Mucosa of rectum (tissue), 2 donors: ENCODE results near the gene OSBPL1A.
"Not testable (repeated sequence)": the region's sequence is repeated elsewhere in the genome, so short reads cannot be mapped to it uniquely, and the experiment has no call there.

Source experiments
- H3K27ac ChIP-seq, 2 donors: one replicate each; pipeline ENCODE4 v1.7.0; 2013; ENCODE audit warnings: inconsistent platforms in 2 of 2, low read depth in 2 of 2, low read length in 2 of 2
- H3K27me3 ChIP-seq, 2 donors: one replicate each; pipeline ENCODE4 v1.7.0; 2013; ENCODE audit warnings: low read length in 2 of 2; ENCODE audit not compliant: control insufficient read depth in 2 of 2, insufficient read depth in 2 of 2
- H3K36me3 ChIP-seq, 2 donors: one replicate each; pipeline ENCODE4 v1.7.0; 2013; ENCODE audit warnings: low read length in 2 of 2; ENCODE audit not compliant: control insufficient read depth in 2 of 2, insufficient read depth in 2 of 2
- H3K4me1 ChIP-seq, 2 donors: one replicate each; pipeline ENCODE4 v1.7.0; 2013; ENCODE audit warnings: low read length in 2 of 2, mild to moderate bottlenecking in 1 of 2; ENCODE audit not compliant: control insufficient read depth in 2 of 2, insufficient read depth in 2 of 2
- H3K4me3 ChIP-seq, 2 donors: one replicate each; pipeline ENCODE4 v1.7.0; 2013; ENCODE audit warnings: low read length in 2 of 2
- H3K9ac ChIP-seq, 2 donors: one replicate each; pipeline ENCODE4 v1.7.0; 2013; ENCODE audit warnings: low read length in 2 of 2, low read depth in 1 of 2, mild to moderate bottlenecking in 1 of 2
- H3K9me3 ChIP-seq, 2 donors: one replicate each; pipeline ENCODE4 v1.7.0; 2013; ENCODE audit warnings: low read length in 2 of 2; ENCODE audit not compliant: control insufficient read depth in 2 of 2
- donor health status: healthy.
- donor health status: Normal muscosa, but diverticular disease.

OSBPL1A gene

GRCh38 chr18:24160086-24160485 lies 237.5 kb downstream of the OSBPL1A start:
- H3K4me3 ChIP-seq = no peak overlapping the region
- no peak overlapping the region for H3K27ac ChIP-seq
- no peak overlapping the region for H3K9ac ChIP-seq
- no peaks in the 10 kb centered on the region for H3K27me3 ChIP-seq
- no peaks in the 10 kb centered on the region for H3K9me3 ChIP-seq
- H3K36me3 ChIP-seq = peaks cover 14 to 43% of the 10 kb centered on the region in 2 donors
- H3K4me1 ChIP-seq = no peaks in the 10 kb centered on the region

- H3K36me3 ChIP-seq = peaks cover 6 to 38% of the 10 kb centered on the region in 2 donors
- H3K4me3 ChIP-seq = no peak overlapping the region
- no peak overlapping the region for H3K27ac ChIP-seq
- no peaks in the 10 kb centered on the region for H3K9me3 ChIP-seq
- H3K4me1 ChIP-seq = no peaks in the 10 kb centered on the region
- no peaks in the 10 kb centered on the region for H3K27me3 ChIP-seq
- no peak overlapping the region for H3K9ac ChIP-seq
These were observed 239.8 kb downstream of the OSBPL1A start for GRCh38 chr18:24157855-24158254.

- no peaks in the 10 kb centered on the region for H3K9me3 ChIP-seq
- H3K4me3 ChIP-seq = no peak overlapping the region
These were observed 244.2 kb downstream of the OSBPL1A start for GRCh38 chr18:24153397-24153796.

GRCh38 chr18:24149591-24149990 lies 248.0 kb downstream of the OSBPL1A start:
- H3K27me3 ChIP-seq, H3K4me1 ChIP-seq, H3K9me3 ChIP-seq, H3K36me3 ChIP-seq, H3K9ac ChIP-seq, H3K27ac ChIP-seq, H3K4me3 ChIP-seq: not testable (repeated sequence)

More at GRCh38 chr18:24153397-24153796, 244.2 kb downstream of the OSBPL1A start:
- H3K27me3 ChIP-seq = no peaks in the 10 kb centered on the region
- H3K27ac ChIP-seq = no peak overlapping the region
- H3K9ac ChIP-seq = no peak overlapping the region
- H3K4me1 ChIP-seq = no peaks in the 10 kb centered on the region
- peaks cover 0 to 19% of the 10 kb centered on the region in 2 donors for H3K36me3 ChIP-seq

DNA sequence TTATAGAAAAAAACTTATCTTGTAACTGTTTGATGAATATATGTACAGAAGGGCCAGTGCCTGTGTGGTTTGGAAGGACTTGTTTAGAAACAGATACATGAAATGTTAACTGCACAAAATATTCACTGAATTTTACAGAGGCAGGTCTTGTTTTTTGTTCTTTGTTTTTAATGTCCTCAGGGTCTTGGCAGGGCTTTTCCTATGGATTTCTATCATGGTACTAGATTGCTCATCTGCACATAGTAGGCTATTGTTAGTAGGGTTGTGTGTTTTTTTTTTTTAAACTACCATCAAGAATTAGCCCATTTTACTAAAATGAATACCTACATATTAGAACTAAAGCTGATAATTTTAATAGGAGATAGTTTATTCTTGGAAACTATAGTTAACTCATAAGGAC lies 255.2 kb downstream of the OSBPL1A start:
- Histone ChIP-seq H3K9me3 (no peaks in the 10 kb centered on the region), H3K4me1 (no peaks in the 10 kb centered on the region), H3K36me3 (no peaks in the 10 kb centered on the region), H3K27me3 (no peaks in the 10 kb centered on the region), H3K9ac (no peak overlapping the region), H3K4me3 (no peak overlapping the region), H3K27ac (no peak overlapping the region)

DNA sequence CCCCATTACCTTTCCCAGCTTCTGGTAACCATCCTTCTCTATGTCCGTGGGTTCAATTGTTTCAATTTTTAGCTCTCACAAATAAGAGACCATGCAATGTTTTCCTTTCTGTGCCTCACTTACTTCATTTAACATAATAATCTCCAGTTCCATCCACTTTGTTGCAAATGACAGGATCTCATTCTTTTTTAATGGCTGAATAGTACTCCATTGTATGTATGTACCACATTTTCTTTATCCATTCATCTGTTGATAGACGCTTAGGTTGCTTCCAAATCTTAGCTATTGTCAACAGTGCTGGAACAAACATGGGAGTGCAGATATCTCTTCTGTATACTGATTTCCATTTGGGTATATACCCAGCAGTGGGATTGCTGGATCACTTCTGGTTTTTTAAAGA lies 256.9 kb downstream of the OSBPL1A start:
- H3K9me3 ChIP-seq = no peaks in the 10 kb centered on the region
- no peaks in the 10 kb centered on the region for H3K4me1 ChIP-seq
- H3K27me3 ChIP-seq = no peaks in the 10 kb centered on the region
- no peak overlapping the region for H3K27ac ChIP-seq
- no peaks in the 10 kb centered on the region for H3K36me3 ChIP-seq
- H3K9ac ChIP-seq = no peak overlapping the region
- H3K4me3 ChIP-seq = no peak overlapping the region

- no peaks in the 10 kb centered on the region for H3K36me3 ChIP-seq
- no peaks in the 10 kb centered on the region for H3K4me1 ChIP-seq
- no peaks in the 10 kb centered on the region for H3K9me3 ChIP-seq
- H3K27ac ChIP-seq = peak within 1 kb of the TSS in 1 of 2 donors; percentile 24
- H3K4me3 ChIP-seq = peak within 1 kb of the TSS; percentile 62 to 70
- H3K27me3 ChIP-seq = no peaks in the 10 kb centered on the region
- H3K9ac ChIP-seq = peak within 1 kb of the TSS; percentile 29 to 60
These were observed 258.6 kb downstream of the OSBPL1A start, which contains the start of gene CABYR for GRCh38 chr18:24138789-24139616. Gene CABYR, plus strand, starts transcription at chr18:24139062. Its CDS starts 4,053 bp downstream, at chr18:24143115.

- H3K9ac ChIP-seq = peak overlapping the region; percentile 29 to 60
These were observed 259.2 kb downstream of the OSBPL1A start for GRCh38 chr18:24138409-24138788.

DNA sequence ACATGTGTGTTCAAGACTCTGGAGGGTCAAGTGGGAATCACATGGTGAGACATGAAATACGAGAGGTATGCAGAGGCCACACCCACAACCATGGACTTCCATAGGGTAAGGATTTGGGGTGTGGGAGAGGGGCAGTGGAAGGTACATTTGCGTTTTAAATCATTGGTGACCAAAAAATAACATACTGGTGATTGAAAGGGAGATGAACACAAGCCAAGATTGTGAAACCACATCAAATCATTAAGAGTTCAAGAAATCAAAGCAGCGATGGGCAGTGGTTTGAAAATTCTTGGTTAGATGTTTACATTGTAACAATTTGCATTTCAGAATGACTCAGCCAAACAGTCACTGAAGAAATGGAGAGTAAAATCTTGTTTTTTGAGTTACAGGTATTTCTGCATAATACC lies 260.7 kb downstream of the OSBPL1A start:
- Histone ChIP-seq H3K36me3 (no peaks in the 10 kb centered on the region), H3K9me3 (no peaks in the 10 kb centered on the region), H3K27ac (no peak overlapping the region), H3K4me3 (no peak overlapping the region), H3K27me3 (no peaks in the 10 kb centered on the region), H3K4me1 (no peaks in the 10 kb centered on the region), H3K9ac (no peak overlapping the region)

More at GRCh38 chr18:24138409-24138788, 259.2 kb downstream of the OSBPL1A start:
- Histone ChIP-seq H3K4me1 (no peaks in the 10 kb centered on the region), H3K27ac (peak overlapping the region in 1 of 2 donors; percentile 24), H3K36me3 (no peaks in the 10 kb centered on the region), H3K27me3 (no peaks in the 10 kb centered on the region), H3K9me3 (no peaks in the 10 kb centered on the region), H3K4me3 (peak overlapping the region; percentile 62 to 70)

- no peaks in the 10 kb centered on the region for H3K9me3 ChIP-seq
- no peak overlapping the region for H3K4me3 ChIP-seq
- H3K4me1 ChIP-seq = no peaks in the 10 kb centered on the region
- H3K36me3 ChIP-seq = no peaks in the 10 kb centered on the region
- H3K9ac ChIP-seq = no peak overlapping the region
- H3K27ac ChIP-seq = no peak overlapping the region
- no peaks in the 10 kb centered on the region for H3K27me3 ChIP-seq
These were observed 267.1 kb downstream of the OSBPL1A start for GRCh38 chr18:24130494-24130893.
